ENCODE measurements around the gene ADH7. TPM values are rescaled to one million over a fixed set of nuclear protein-coding genes. Genes with fewer than 3 reads are reported as not detected.
A peak's percentile ranks its signal among the peaks of the same experiment; 100 is the strongest.

The ADH7 gene
- total and polyA plus RNA-seq, 2 experiments from 2014 or later = not detected

- no peak for TF ChIP-seq CTCF (conservative IDR thresholded peaks at IDR 0.05; ENCODE audit: low read depth in 2 of 2)
- TF ChIP-seq EZH2 (IDR thresholded peaks at IDR 0.05; ENCODE audit: low read depth, unreplicated experiment) = no peak
- TF ChIP-seq POLR2AphosphoS5 (IDR thresholded peaks at IDR 0.05; ENCODE audit: low read depth) = no peak
- TF ChIP-seq REST (IDR thresholded peaks at IDR 0.05; ENCODE audit: unreplicated experiment) = no peak
- no peak for TF ChIP-seq JUNB (IDR thresholded peaks at IDR 0.05; ENCODE audit: unreplicated experiment)
- no peak for TF ChIP-seq ZNF114 (CRISPR knock-in tag; IDR thresholded peaks at IDR 0.05)
- no peak for TF ChIP-seq CREB1 (CRISPR knock-in tag; IDR thresholded peaks at IDR 0.05; ENCODE audit: low read depth)
- no peak for TF ChIP-seq ETS1 (IDR thresholded peaks at IDR 0.05)
Measured at GRCh38 chr4:99389606-99390005, 45.5 kb downstream of the ADH7 start (continued).

GRCh38 chr4:99383833-99384392, 51.2 kb downstream of the ADH7 start:
- no peak overlapping the region for H3K27ac Mint-ChIP-seq
- ATAC-seq = no peak
- TF ChIP-seq CTCF (conservative IDR thresholded peaks at IDR 0.05; ENCODE audit: low read depth in 2 of 2) = no peak
- TF ChIP-seq STAT1 (IDR thresholded peaks at IDR 0.05; ENCODE audit: unreplicated experiment) = no peak
- no peak for TF ChIP-seq ZNF462 (CRISPR knock-in tag; IDR thresholded peaks at IDR 0.05)

More at GRCh38 chr4:99383833-99384392, 51.2 kb downstream of the ADH7 start:
- no peak overlapping the region for H3K4me2 ChIP-seq
- H3K27me3 ChIP-seq (ENCODE audit: insufficient read depth) = no peaks in the 10 kb centered on the region
- Mint-ChIP-seq H3K36me3 (ENCODE audit: low read depth) (no peaks in the 10 kb centered on the region), H3K4me1 (no peaks in the 10 kb centered on the region), H3K4me3 (no peak overlapping the region), H3K27me3 (ENCODE audit: insufficient read depth, low read depth, poor library complexity) (no peaks in the 10 kb centered on the region), H3K9me3 (no peaks in the 10 kb centered on the region)
- H3F3A ChIP-seq (replicated peaks; ENCODE audit: low read depth) = no peaks in the 10 kb centered on the region
- no peak overlapping the region for H3K27ac ChIP-seq (ENCODE audit: low read depth)
- 0 out of 2 replicates have a peak overlapping the region, but pooled peaks have one; percentile 28 for H2AFZ ChIP-seq
- H4K20me1 ChIP-seq (replicated peaks; ENCODE audit: insufficient read depth) = no peaks in the 10 kb centered on the region
- peaks cover 8% of the 10 kb centered on the region; the same call in 1 of the 2 replicates for H3K9me2 ChIP-seq (ENCODE audit: insufficient read depth)
- no peak overlapping the region for H3K4me3 ChIP-seq
- H3K79me2 ChIP-seq (replicated peaks; ENCODE audit: insufficient read depth) = no peaks in the 10 kb centered on the region
- DNase-seq (ENCODE audit: low spot score) = no peak
- no peaks in the 10 kb centered on the region for H3K4me1 ChIP-seq (ENCODE audit: insufficient read depth)
- H3K36me3 ChIP-seq (ENCODE audit: insufficient read depth) = no peaks in the 10 kb centered on the region
